ENCODE data around the gene TREM2.

The TREM2 gene

GRCh38 chr6:41182069-41183034 lies 19.4 kb upstream of the TREM2 start:
- peak; percentile 45 for DNase-seq

- DNase-seq = no peak
These were observed 18.6 kb upstream of the TREM2 start for GRCh38 chr6:41181566-41181965.

GRCh38 chr6:41179163-41179562 lies 16.2 kb upstream of the TREM2 start:
- no peak for DNase-seq

GRCh38 chr6:41177695-41178094 lies 14.8 kb upstream of the TREM2 start:
- no peak for DNase-seq

GRCh38 chr6:41177287-41177686 lies 14.4 kb upstream of the TREM2 start:
- DNase-seq = no peak

- DNase-seq = no peak
These were observed 13.3 kb upstream of the TREM2 start for GRCh38 chr6:41176189-41176588.

GRCh38 chr6:41175084-41175483 lies 12.2 kb upstream of the TREM2 start:
- no peak for DNase-seq

- no peak for DNase-seq
These were observed 11.7 kb upstream of the TREM2 start for GRCh38 chr6:41174610-41175009.

- no peak for DNase-seq
These were observed 9.0 kb upstream of the TREM2 start for GRCh38 chr6:41171908-41172307.

GRCh38 chr6:41170547-41171160 lies 7.7 kb upstream of the TREM2 start:
- no peak for DNase-seq

GRCh38 chr6:41167173-41167963 lies 4.5 kb upstream of the TREM2 start:
- DNase-seq = no peak

GRCh38 chr6:41164551-41165120 lies 1.7 kb upstream of the TREM2 start:
- no peak for DNase-seq

- no peak for DNase-seq
These were observed 452 bp upstream of the TREM2 start for GRCh38 chr6:41163419-41163717.

- no peak for DNase-seq
These were observed 914 bp downstream of the TREM2 start for GRCh38 chr6:41161851-41162552.

GRCh38 chr6:41161380-41161779 lies 1.5 kb downstream of the TREM2 start:
- no peak for DNase-seq

GRCh38 chr6:41160933-41161332 lies 2.0 kb downstream of the TREM2 start:
- no peak for DNase-seq

- no peak for DNase-seq
These were observed 3.4 kb downstream of the TREM2 start for GRCh38 chr6:41159415-41160082.

- no peak for DNase-seq
These were observed 5.6 kb downstream of the TREM2 start for GRCh38 chr6:41157323-41157722.

- DNase-seq = no peak
These were observed 6.1 kb downstream of the TREM2 start for GRCh38 chr6:41156771-41157170.

- no peak for DNase-seq
These were observed 6.9 kb downstream of the TREM2 start for GRCh38 chr6:41156001-41156400.

GRCh38 chr6:41155132-41155805 lies 7.6 kb downstream of the TREM2 start:
- DNase-seq = no peak

All from activated naive CD4-positive, alpha-beta T cell treated with Interleukin-2 at 50 U/mL for 16 hours (primary cell).